Measurements from ENCODE around the gene SUPT20H.

The SUPT20H gene

DNA sequence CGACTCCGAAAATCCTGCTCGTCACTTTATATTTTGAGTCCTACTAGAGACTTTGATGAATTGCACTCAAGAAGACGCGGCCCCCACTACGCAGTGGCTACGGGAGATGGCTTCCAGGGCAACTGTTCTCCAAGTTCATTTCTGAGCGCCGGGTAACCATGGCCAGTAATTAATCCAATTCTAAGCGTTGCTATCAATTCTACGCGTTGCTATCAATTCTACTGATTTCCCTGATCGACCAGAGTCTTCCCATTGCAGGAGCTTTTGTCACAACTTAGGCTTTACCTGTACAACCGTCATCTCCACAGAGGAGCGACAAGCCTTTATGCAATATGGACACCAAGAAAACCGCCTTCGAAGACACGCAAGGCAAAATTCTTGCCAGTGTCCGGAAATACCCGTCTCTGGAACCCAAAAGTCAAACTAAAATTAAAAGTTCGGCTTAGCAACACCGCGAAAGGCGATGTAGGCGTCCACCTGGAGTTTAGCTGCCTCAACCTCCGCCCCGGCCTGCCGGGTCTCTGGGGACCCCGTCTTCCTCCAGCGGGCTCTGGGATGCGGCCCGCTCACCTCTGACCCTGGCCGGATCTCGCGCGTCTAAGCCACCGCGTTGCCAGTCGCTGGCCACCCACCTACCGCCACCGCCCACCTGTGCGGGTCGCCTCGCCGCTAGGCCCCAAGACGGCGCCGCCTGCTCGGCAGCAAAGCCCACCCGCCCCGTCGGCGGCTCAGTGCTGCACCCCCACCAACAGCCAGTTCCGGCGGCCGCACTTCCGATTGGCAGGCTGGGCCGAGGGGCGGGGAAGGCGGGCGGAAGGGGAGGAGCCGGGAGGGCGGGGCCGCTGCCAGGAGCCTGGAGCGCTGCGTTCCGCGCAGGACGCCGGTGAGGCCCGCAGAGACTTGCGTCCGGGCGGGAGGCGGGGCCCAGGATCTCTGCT, at the start of gene SUPT20H (continued):
- TF ChIP-seq ZNF518A (tag by site-specific recombination; conservative IDR thresholded peaks at IDR 0.05; ENCODE audit: low read depth) (peak; percentile 32; the same call in 1 of the 2 replicates), PRDM10 (tag by site-specific recombination; IDR thresholded peaks at IDR 0.05) (0 out of 2 replicates have a peak, but pooled peaks have one; percentile 19), GLIS2 (tag by site-specific recombination; IDR thresholded peaks at IDR 0.05) (peak; percentile 77), KLF17 (tag by site-specific recombination; IDR thresholded peaks at IDR 0.05) (no peak), SCRT2 (tag by site-specific recombination; IDR thresholded peaks at IDR 0.05) (peak; percentile 61), ZNF501 (tag by site-specific recombination; IDR thresholded peaks at IDR 0.05) (peak; percentile 88), ZNF423 (tag by site-specific recombination; IDR thresholded peaks at IDR 0.05) (peak; percentile 36; the same call in 1 of the 2 replicates), ZEB2 (tag by site-specific recombination; IDR thresholded peaks at IDR 0.05) (peak; percentile 82), AEBP2 (tag by site-specific recombination; IDR thresholded peaks at IDR 0.05; ENCODE audit: borderline replicate concordance) (no peak), ZBTB8A (tag by site-specific recombination; IDR thresholded peaks at IDR 0.05) (0 out of 2 replicates have a peak, but pooled peaks have one; percentile 13), ZSCAN30 (tag by site-specific recombination; IDR thresholded peaks at IDR 0.05) (peak; percentile 90), ZNF404 (tag by site-specific recombination; IDR thresholded peaks at IDR 0.05) (no peak), BCL11B (tag by site-specific recombination; IDR thresholded peaks at IDR 0.05; ENCODE audit: low read depth) (peak; percentile 62; the same call in 1 of the 2 replicates), ZSCAN23 (tag by site-specific recombination; IDR thresholded peaks at IDR 0.05) (0 out of 2 replicates have a peak, but pooled peaks have one; percentile 34), KLF16 (tag by site-specific recombination; IDR thresholded peaks at IDR 0.05) (peak; percentile 53; the same call in 1 of the 2 replicates), ZNF449 (tag by site-specific recombination; IDR thresholded peaks at IDR 0.05) (0 out of 2 replicates have a peak, but pooled peaks have one; percentile 46), MYNN (tag by site-specific recombination; IDR thresholded peaks at IDR 0.05; ENCODE audit: borderline replicate concordance) (peak; percentile 85), ZBTB26 (tag by site-specific recombination; optimal IDR thresholded peaks at IDR 0.05) (peak; percentile 33)
- TF ChIP-seq, protein P1, sequence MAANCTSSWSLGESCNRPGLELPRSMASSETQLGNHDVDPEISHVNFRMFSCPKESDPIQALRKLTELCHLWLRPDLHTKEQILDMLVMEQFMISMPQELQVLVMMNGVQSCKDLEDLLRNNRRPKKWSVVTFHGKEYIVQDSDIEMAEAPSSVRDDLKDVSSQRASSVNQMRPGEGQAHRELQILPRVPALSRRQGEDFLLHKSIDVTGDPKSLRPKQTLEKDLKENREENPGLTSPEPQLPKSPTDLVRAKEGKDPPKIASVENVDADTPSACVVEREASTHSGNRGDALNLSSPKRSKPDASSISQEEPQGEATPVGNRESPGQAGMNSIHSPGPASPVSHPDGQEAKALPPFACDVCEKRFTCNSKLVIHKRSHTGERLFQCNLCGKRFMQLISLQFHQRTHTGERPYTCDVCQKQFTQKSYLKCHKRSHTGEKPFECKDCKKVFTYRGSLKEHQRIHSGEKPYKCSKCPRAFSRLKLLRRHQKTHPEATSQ (tag by site-specific recombination; IDR thresholded peaks at IDR 0.05) = peak; percentile 70; the same call in 1 of the 2 replicates
- TF ChIP-seq, protein P2, sequence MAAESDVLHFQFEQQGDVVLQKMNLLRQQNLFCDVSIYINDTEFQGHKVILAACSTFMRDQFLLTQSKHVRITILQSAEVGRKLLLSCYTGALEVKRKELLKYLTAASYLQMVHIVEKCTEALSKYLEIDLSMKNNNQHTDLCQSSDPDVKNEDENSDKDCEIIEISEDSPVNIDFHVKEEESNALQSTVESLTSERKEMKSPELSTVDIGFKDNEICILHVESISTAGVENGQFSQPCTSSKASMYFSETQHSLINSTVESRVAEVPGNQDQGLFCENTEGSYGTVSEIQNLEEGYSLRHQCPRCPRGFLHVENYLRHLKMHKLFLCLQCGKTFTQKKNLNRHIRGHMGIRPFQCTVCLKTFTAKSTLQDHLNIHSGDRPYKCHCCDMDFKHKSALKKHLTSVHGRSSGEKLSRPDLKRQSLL (tag by site-specific recombination; IDR thresholded peaks at IDR 0.05) = no peak

Measured in HEK293 (cell line).